IMR-90 (cell line): ENCODE data around the gene DNAJA4. TPM values are rescaled to one million over a fixed set of nuclear protein-coding genes. Genes with fewer than 3 reads are reported as not detected.

Experiments
- ATAC-seq: fragments of 200-7000 bp; cut with Tn5 transposase; 2 replicates; pipeline ENCODE4 v1.9.1; 2020; ENCODE audit warnings: low read depth, mild to moderate bottlenecking, moderate library complexity
- BruUV-seq: library from RNA; stranded (reverse); fragments of 400-500 nt; replicated peaks from 2 replicates; lab custom pipeline; 2021; lab: Mats Ljungman, UMichigan
- CTCF ChIA-PET: fragments of 300-600 bp; formaldehyde crosslinking; extraction: SDS; loops from one replicate; lab custom pipeline; 2021; ENCODE audit warnings: antibody characterized with exemption; lab: Yijun Ruan, JAX
- POLR2A ChIA-PET: fragments of 300-600 bp; sonication (Branson Sonifier 250); formaldehyde crosslinking; loops from one replicate; lab custom pipeline; 2022; ENCODE audit warnings: antibody characterized with exemption; ENCODE audit not compliant: unreplicated experiment; lab: Charles Lee
- DNase-seq: peaks from one replicate; pipeline ENCODE4 v3.0.0; 2013
- H2AFZ ChIP-seq: replicated peaks from 2 replicates; pipeline ENCODE3; 2013; ENCODE audit warnings: low read length, mild to moderate bottlenecking; ENCODE audit not compliant: poor library complexity
- H2AK5ac ChIP-seq: 2 replicates; pipeline ENCODE4 v1.6.1; 2013; ENCODE audit warnings: low read depth, low read length, inconsistent platforms
- H2AK9ac ChIP-seq: replicated peaks from 2 replicates; pipeline ENCODE3; 2013; ENCODE audit warnings: mild to moderate bottlenecking, low read depth, low read length, moderate library complexity; ENCODE audit not compliant: poor library complexity
- H2BK120ac ChIP-seq: 2 replicates; pipeline ENCODE4 v1.6.1; 2013; ENCODE audit warnings: low read depth, low read length, inconsistent platforms
- H2BK15ac ChIP-seq: 3 replicates; pipeline ENCODE4 v1.6.1; 2013; ENCODE audit warnings: low read depth, low read length, inconsistent platforms
- H2BK20ac ChIP-seq: 2 replicates; pipeline ENCODE4 v1.6.1; 2013; ENCODE audit warnings: low read depth, mild to moderate bottlenecking, inconsistent platforms, low read length, moderate library complexity
- H2BK5ac ChIP-seq: 2 replicates; pipeline ENCODE4 v1.6.1; 2013; ENCODE audit warnings: mild to moderate bottlenecking, low read depth, low read length, inconsistent platforms; ENCODE audit not compliant: poor library complexity, severe bottlenecking
- H3K14ac ChIP-seq: replicated peaks from 2 replicates; pipeline ENCODE4 v1.6.1; 2013; ENCODE audit warnings: low read depth, low read length, inconsistent platforms
- H3K18ac ChIP-seq: 2 replicates; pipeline ENCODE4 v1.6.1; 2013; ENCODE audit warnings: low read depth, low read length, control low read depth
- H3K23ac ChIP-seq: 2 replicates; pipeline ENCODE4 v1.6.1; 2013; ENCODE audit warnings: low read depth, low read length, inconsistent platforms
- H3K27ac ChIP-seq: 2 replicates; pipeline ENCODE4 v1.5.1; 2013; ENCODE audit warnings: mild to moderate bottlenecking, control low read depth, low read length; ENCODE audit not compliant: insufficient read depth
- H3K27me3 ChIP-seq: 2 replicates; pipeline ENCODE4 v1.6.1; 2013; ENCODE audit warnings: low read length; ENCODE audit not compliant: control insufficient read depth, insufficient read depth
- H3K36me3 ChIP-seq: 2 replicates; pipeline ENCODE4 v1.6.1; 2013; ENCODE audit warnings: low read length, mixed read lengths; ENCODE audit not compliant: control insufficient read depth, insufficient read depth
- H3K4ac ChIP-seq: 2 replicates; pipeline ENCODE4 v1.6.1; 2013; ENCODE audit warnings: low read depth, low read length, inconsistent platforms
- H3K4me1 ChIP-seq: 2 replicates; pipeline ENCODE4 v1.6.1; 2013; ENCODE audit warnings: low read length, mixed read lengths; ENCODE audit not compliant: control insufficient read depth, insufficient read depth
- H3K4me2 ChIP-seq: 2 replicates; pipeline ENCODE4 v1.6.1; 2013; ENCODE audit warnings: low read depth, mild to moderate bottlenecking, control low read depth, low read length, moderate library complexity
- H3K4me3 ChIP-seq: 2 replicates; pipeline ENCODE4 v1.5.1; 2013; ENCODE audit warnings: low read depth, mild to moderate bottlenecking, control low read depth, low read length, moderate library complexity; ENCODE audit not compliant: insufficient read depth
- H3K56ac ChIP-seq: 2 replicates; pipeline ENCODE4 v1.6.1; 2013; ENCODE audit warnings: low read length, inconsistent platforms; ENCODE audit not compliant: insufficient read depth; ENCODE audit errors: extremely low read depth
- H3K79me1 ChIP-seq, 2 experiments: 2 replicates each; pipeline ENCODE4 v1.6.1; 2013; ENCODE audit warnings: low read length in 2 of 2, inconsistent platforms in 1 of 2, low read depth in 1 of 2
- H3K9ac ChIP-seq: 2 replicates; pipeline ENCODE4 v1.6.1; 2013; ENCODE audit warnings: low read depth, low read length, control low read depth
- H3K9me1 ChIP-seq: 2 replicates; pipeline ENCODE4 v1.6.1; 2013; ENCODE audit warnings: low read length, inconsistent platforms; ENCODE audit not compliant: insufficient read depth
- H3K9me3 ChIP-seq: 2 replicates; pipeline ENCODE4 v1.6.1; 2013; ENCODE audit warnings: low read length; ENCODE audit not compliant: control insufficient read depth, insufficient read depth
- H4K20me1 ChIP-seq: 2 replicates; pipeline ENCODE4 v1.6.1; 2013; ENCODE audit warnings: low read length, inconsistent platforms; ENCODE audit not compliant: insufficient read depth
- H4K5ac ChIP-seq: 2 replicates; pipeline ENCODE4 v1.6.1; 2013; ENCODE audit warnings: mild to moderate bottlenecking, low read depth, low read length, control low read depth
- H4K8ac ChIP-seq, 2 experiments: 2 replicates each; pipeline ENCODE4 v1.6.1; 2013; ENCODE audit warnings: low read depth in 2 of 2, low read length in 2 of 2, control low read depth in 1 of 2, inconsistent platforms in 1 of 2
- H4K91ac ChIP-seq: 2 replicates; pipeline ENCODE4 v1.6.1; 2013; ENCODE audit warnings: low read depth, low read length, inconsistent platforms; ENCODE audit not compliant: insufficient read depth
- BHLHE40 ChIP-seq: fragments of 150-350 bp; IDR thresholded peaks from 2 replicates; pipeline ENCODE4 v1.6.1; 2016; ENCODE audit warnings: mild to moderate bottlenecking, low read depth, low read length
- CEBPB ChIP-seq: IDR thresholded peaks from 2 replicates; pipeline ENCODE4 v1.6.1; 2012; ENCODE audit warnings: low read depth, low read length, improper control_type of control experiment
- CHD1 ChIP-seq: IDR thresholded peaks from 2 replicates; pipeline ENCODE4 v1.6.1; 2012; ENCODE audit warnings: low read depth, low read length, improper control_type of control experiment
- FOS ChIP-seq: fragments of 150-350 bp; IDR thresholded peaks from 2 replicates; pipeline ENCODE4 v1.6.1; 2016; ENCODE audit warnings: low read depth, low read length
- MAFK ChIP-seq: IDR thresholded peaks from 2 replicates; pipeline ENCODE4 v1.6.1; 2012; ENCODE audit warnings: low read depth, low read length, improper control_type of control experiment
- MAZ ChIP-seq: IDR thresholded peaks from 2 replicates; pipeline ENCODE4 v1.6.1; 2012; ENCODE audit warnings: low read depth, mild to moderate bottlenecking, low read length, improper control_type of control experiment, moderate library complexity, borderline replicate concordance
- MXI1 ChIP-seq: IDR thresholded peaks from 2 replicates; pipeline ENCODE4 v1.6.1; 2012; ENCODE audit warnings: low read depth, mild to moderate bottlenecking, low read length, moderate library complexity, borderline replicate concordance
- NFE2L2 ChIP-seq: fragments of 150-350 bp; IDR thresholded peaks from 2 replicates; pipeline ENCODE4 v1.6.1; 2016; ENCODE audit warnings: low read depth, mild to moderate bottlenecking, low read length
- POLR2A ChIP-seq: IDR thresholded peaks from 2 replicates; pipeline ENCODE4 v1.6.1; 2012; ENCODE audit warnings: mild to moderate bottlenecking, low read depth, low read length
- RAD21 ChIP-seq: IDR thresholded peaks from 2 replicates; pipeline ENCODE4 v1.6.1; 2012; ENCODE audit warnings: low read length, improper control_type of control experiment
- RCOR1 ChIP-seq: IDR thresholded peaks from 2 replicates; pipeline ENCODE4 v1.6.1; 2012; ENCODE audit warnings: mild to moderate bottlenecking, low read length, improper control_type of control experiment; ENCODE audit not compliant: insufficient replicate concordance
- RFX5 ChIP-seq: IDR thresholded peaks from 2 replicates; pipeline ENCODE4 v1.8.0; 2012; ENCODE audit warnings: low read depth, mild to moderate bottlenecking, low read length, moderate library complexity
- SMC3 ChIP-seq: fragments of 150-350 bp; IDR thresholded peaks from 2 replicates; pipeline ENCODE4 v1.6.1; 2016; ENCODE audit warnings: low read depth, mild to moderate bottlenecking, antibody characterized with exemption, low read length, moderate library complexity
- WGBS, 2 experiments: methylation state at CpG; one replicate each; pipeline versions ENCODE4 v1.1.5 to v1.1.7; 2013; ENCODE audit warnings: missing lambda C conversion rate in 2 of 2; ENCODE audit not compliant: insufficient read length in 1 of 2; ENCODE audit errors: extremely low coverage in 2 of 2; 5-methylcytosine and 5-hydroxymethylcytosine counted together
- dilution Hi-C: fragments of 300-500 bp; cut with HindIII; formaldehyde crosslinking; loops from one replicate; pipeline ENCODE4 v1.14.3; 2018; ENCODE audit warnings: low sequenced_read_pairs; ENCODE audit not compliant: unreplicated experiment
- in situ Hi-C: fragments of 300-500 bp; cut with MboI; formaldehyde crosslinking; loops from 3 replicates; pipeline ENCODE4 v1.14.3; 2019; ENCODE audit warnings: low sequenced_read_pairs, inconsistent platforms, mixed read lengths
- intact Hi-C: fragments of 100-400 bp; cut with micrococcal nuclease; formaldehyde crosslinking; loops from 2 replicates; pipeline ENCODE4 v1.10.0; 2022
- polyA plus RNA-seq, 3 experiments: library from polyadenylated mRNA; depleted of rRNA; stranded (reverse); fragments of >200 nt; gene quantifications; 2 replicates each; pipeline ENCODE4 v1.2.3, GENCODE V29; 2012; ENCODE audit warnings: low replicate concordance in 1 of 3
- total RNA-seq: library from RNA; depleted of rRNA; stranded (reverse); fragments of >200 nt; gene quantifications from 2 replicates; pipeline ENCODE4 v1.2.3, GENCODE V29; 2012
- TF ChIP-seq, protein P1 (sequence below): fragments of 150-350 bp; IDR thresholded peaks from 2 replicates; pipeline ENCODE4 v1.6.1; 2016; ENCODE audit warnings: low read depth, mild to moderate bottlenecking, low read length, moderate library complexity, borderline replicate concordance
- TF ChIP-seq, protein P2 (sequence below): fragments of 150-350 bp; IDR thresholded peaks from 2 replicates; pipeline ENCODE4 v1.6.1; 2017; ENCODE audit warnings: mild to moderate bottlenecking, antibody characterized with exemption, low read length, low read depth
- TF ChIP-seq, protein P3 (sequence below): conservative IDR thresholded peaks from 2 replicates; pipeline ENCODE4 v1.5.1; 2012; ENCODE audit warnings: mild to moderate bottlenecking, low read depth, low read length, improper control_type of control experiment

The DNAJA4 gene
- total and polyA plus RNA-seq, 2 of the 4 experiments (the other 2 are of a cell fraction): 0.18 to 0.32 TPM

DNA sequence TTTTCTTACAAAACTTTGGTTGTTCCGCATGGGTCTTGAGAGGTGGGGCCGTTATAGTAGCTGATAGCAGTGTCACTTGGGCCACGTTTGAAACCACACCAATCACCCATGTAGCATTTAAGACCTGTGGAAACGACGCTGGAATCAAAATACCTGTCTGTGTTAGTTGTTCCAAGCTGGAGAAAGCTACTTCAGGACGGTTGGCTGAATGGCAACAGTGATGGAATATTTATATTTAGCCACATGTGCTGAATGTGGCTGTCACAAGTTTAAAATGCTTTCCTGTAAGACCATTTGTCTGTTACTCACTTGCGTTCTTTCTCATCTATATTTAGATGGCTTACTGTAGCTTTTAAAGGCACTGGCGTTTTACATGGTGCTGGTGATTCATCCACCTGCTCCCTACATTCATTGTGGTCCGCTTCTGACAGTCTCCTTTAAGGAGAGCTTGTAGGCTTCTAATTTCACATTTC lies 1.4 kb downstream of the DNAJA4 start:
- H3K79me1 ChIP-seq: no peaks in the 10 kb centered on the region
- no peak overlapping the region for H3K9ac ChIP-seq
- WGBS, 2 experiments: no CpG with 5 or more reads among the region's 9 CpGs
- CTCF ChIA-PET: interaction anchor here (0.6 to 1.0 kb wide), 2 partner anchors 17 to 984 kb away, joined by 3 read pairs; no protein-coding TSS in a partner anchor
- H3K4ac ChIP-seq: no peak overlapping the region
- dilution Hi-C loops: no loop called here
- no peak overlapping the region for H3K4me3 ChIP-seq
- no peak overlapping the region for H2BK15ac ChIP-seq
- ATAC-seq: no peak; the same call in 1 of the 2 replicates
- no peak for TF ChIP-seq RFX5
- TF ChIP-seq, protein P1, sequence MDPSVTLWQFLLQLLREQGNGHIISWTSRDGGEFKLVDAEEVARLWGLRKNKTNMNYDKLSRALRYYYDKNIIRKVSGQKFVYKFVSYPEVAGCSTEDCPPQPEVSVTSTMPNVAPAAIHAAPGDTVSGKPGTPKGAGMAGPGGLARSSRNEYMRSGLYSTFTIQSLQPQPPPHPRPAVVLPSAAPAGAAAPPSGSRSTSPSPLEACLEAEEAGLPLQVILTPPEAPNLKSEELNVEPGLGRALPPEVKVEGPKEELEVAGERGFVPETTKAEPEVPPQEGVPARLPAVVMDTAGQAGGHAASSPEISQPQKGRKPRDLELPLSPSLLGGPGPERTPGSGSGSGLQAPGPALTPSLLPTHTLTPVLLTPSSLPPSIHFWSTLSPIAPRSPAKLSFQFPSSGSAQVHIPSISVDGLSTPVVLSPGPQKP: no peak
- TF ChIP-seq NFE2L2: no peak
- no peak for TF ChIP-seq RAD21
- TF ChIP-seq BHLHE40: no peak
- no peak for TF ChIP-seq CEBPB
- TF ChIP-seq RCOR1: no peak
- no peak for TF ChIP-seq MAFK
- TF ChIP-seq, protein P2, sequence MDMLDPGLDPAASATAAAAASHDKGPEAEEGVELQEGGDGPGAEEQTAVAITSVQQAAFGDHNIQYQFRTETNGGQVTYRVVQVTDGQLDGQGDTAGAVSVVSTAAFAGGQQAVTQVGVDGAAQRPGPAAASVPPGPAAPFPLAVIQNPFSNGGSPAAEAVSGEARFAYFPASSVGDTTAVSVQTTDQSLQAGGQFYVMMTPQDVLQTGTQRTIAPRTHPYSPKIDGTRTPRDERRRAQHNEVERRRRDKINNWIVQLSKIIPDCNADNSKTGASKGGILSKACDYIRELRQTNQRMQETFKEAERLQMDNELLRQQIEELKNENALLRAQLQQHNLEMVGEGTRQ: no peak
- TF ChIP-seq FOS: no peak
- no peak for TF ChIP-seq MAZ
- no peak for TF ChIP-seq CHD1
- no peak for TF ChIP-seq MXI1
- no peak for TF ChIP-seq SMC3
- TF ChIP-seq POLR2A: no peak
- TF ChIP-seq, protein P3, sequence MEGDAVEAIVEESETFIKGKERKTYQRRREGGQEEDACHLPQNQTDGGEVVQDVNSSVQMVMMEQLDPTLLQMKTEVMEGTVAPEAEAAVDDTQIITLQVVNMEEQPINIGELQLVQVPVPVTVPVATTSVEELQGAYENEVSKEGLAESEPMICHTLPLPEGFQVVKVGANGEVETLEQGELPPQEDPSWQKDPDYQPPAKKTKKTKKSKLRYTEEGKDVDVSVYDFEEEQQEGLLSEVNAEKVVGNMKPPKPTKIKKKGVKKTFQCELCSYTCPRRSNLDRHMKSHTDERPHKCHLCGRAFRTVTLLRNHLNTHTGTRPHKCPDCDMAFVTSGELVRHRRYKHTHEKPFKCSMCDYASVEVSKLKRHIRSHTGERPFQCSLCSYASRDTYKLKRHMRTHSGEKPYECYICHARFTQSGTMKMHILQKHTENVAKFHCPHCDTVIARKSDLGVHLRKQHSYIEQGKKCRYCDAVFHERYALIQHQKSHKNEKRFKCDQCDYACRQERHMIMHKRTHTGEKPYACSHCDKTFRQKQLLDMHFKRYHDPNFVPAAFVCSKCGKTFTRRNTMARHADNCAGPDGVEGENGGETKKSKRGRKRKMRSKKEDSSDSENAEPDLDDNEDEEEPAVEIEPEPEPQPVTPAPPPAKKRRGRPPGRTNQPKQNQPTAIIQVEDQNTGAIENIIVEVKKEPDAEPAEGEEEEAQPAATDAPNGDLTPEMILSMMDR: no peak
- H2BK120ac ChIP-seq: no peak overlapping the region
- H3K14ac ChIP-seq: no peak overlapping the region
- H3K56ac ChIP-seq: no peak overlapping the region
- BruUV-seq: no TSS peak
- peaks cover 12% of the 10 kb centered on the region; the same call in 1 of the 2 replicates for H3K27me3 ChIP-seq
- H3K23ac ChIP-seq: no peak overlapping the region
- DNase-seq: peak; percentile 76
- H3K4me1 ChIP-seq: peaks cover 10% of the 10 kb centered on the region
- intact Hi-C loops: no loop called here
- H3K18ac ChIP-seq: peak overlapping the region; percentile 1; the same call in 1 of the 2 replicates
- POLR2A ChIA-PET: no interaction called here
- H2BK20ac ChIP-seq: no peak overlapping the region
- H4K91ac ChIP-seq: no peak overlapping the region
- in situ Hi-C loops: no loop called here
- H3K9me1 ChIP-seq: 0 out of 2 replicates have a peak, but pooled peaks cover 3% of the 10 kb centered on the region
- no peaks in the 10 kb centered on the region for H3K36me3 ChIP-seq
- no peak overlapping the region for H3K27ac ChIP-seq
- H3K9me3 ChIP-seq: no peaks in the 10 kb centered on the region
- H2BK5ac ChIP-seq: no peak overlapping the region
- H3K4me2 ChIP-seq: peak overlapping the region; percentile 21; the same call in 1 of the 2 replicates
- no peak overlapping the region for H2AFZ ChIP-seq
- no peak overlapping the region for H4K8ac ChIP-seq
- no peak overlapping the region for H4K5ac ChIP-seq
- no peak overlapping the region for H2AK5ac ChIP-seq
- H4K20me1 ChIP-seq: no peaks in the 10 kb centered on the region
- H2AK9ac ChIP-seq: no peak overlapping the region
